LHCN-M2 (cell line): ENCODE results near the gene OVAAL. TPM values are rescaled to one million over a fixed set of nuclear protein-coding genes. Genes with fewer than 3 reads are reported as not detected.
A peak's percentile ranks its signal among the peaks of the same experiment; 100 is the strongest.

Experiments
- DNase-seq: peaks from one replicate; pipeline ENCODE4 v3.0.0-alpha.2; 2012; ENCODE audit warnings: low read depth
- total RNA-seq: library from RNA; depleted of rRNA; stranded (reverse); fragments of >200 nt; gene quantifications from 2 replicates; pipeline ENCODE4 v1.2.3, GENCODE V29; 2014; rRNA removed

The OVAAL gene
- total RNA-seq, 1 experiment from 2014 or later: 0.11 TPM

GRCh38 chr1:180606155-180606554, 47.4 kb downstream of the OVAAL start:
- DNase-seq: no peak

GRCh38 chr1:180609643-180610555, 51.1 kb downstream of the OVAAL start:
- DNase-seq: no peak

- DNase-seq: no peak
Measured at GRCh38 chr1:180610556-180611015, 51.8 kb downstream of the OVAAL start.

GRCh38 chr1:180611016-180611930, 52.5 kb downstream of the OVAAL start:
- DNase-seq: no peak

- DNase-seq: no peak
Measured at GRCh38 chr1:180612632-180613031, 53.9 kb downstream of the OVAAL start.

GRCh38 chr1:180614730-180615129, 56.0 kb downstream of the OVAAL start:
- peak; percentile 69 for DNase-seq

- no peak for DNase-seq
Measured at GRCh38 chr1:180615493-180616290, 56.9 kb downstream of the OVAAL start.

Other genes with a start within 250 kb of the OVAAL start
- gene ACBD6, start 56.4 kb upstream of the OVAAL start, total RNA-seq: 55.2 and 57.2 TPM in 2 replicates
- 22.2 and 27.0 TPM in 2 replicates for gene XPR1, start 73.1 kb downstream of the OVAAL start, total RNA-seq